ENCODE measurements around the gene CEMIP.

- TF ChIP-seq CTCF (IDR thresholded peaks at IDR 0.05 in 4 of 5, conservative IDR thresholded peaks at IDR 0.05 in 1 of 5) (no peak), POLR2A (IDR thresholded peaks at IDR 0.05) (no peak)
Measured at GRCh38 chr15:80788536-80788935, 9.4 kb downstream of the CEMIP start.
